AG10803 (cell line): ENCODE data around the gene PLCL1.

Experiments
- DNase-seq: peaks from one replicate; pipeline ENCODE4 v3.0.0; 2010; ENCODE audit warnings: low read depth
- H3K4me3 ChIP-seq: 2 replicates; pipeline ENCODE4 v1.5.1; 2011; ENCODE audit warnings: mild to moderate bottlenecking, low read length, control low read depth
- CTCF ChIP-seq: conservative IDR thresholded peaks from 2 replicates; pipeline ENCODE4 v1.5.1; 2011; ENCODE audit warnings: mild to moderate bottlenecking, low read length, control low read depth, inconsistent platforms

Gene PLCL1

GRCh38 chr2:198000417-198000816 is 196.0 kb downstream of the PLCL1 start:
- no peak for DNase-seq
- H3K4me3 ChIP-seq, result no peak overlapping the region
- no peak for TF ChIP-seq CTCF

GRCh38 chr2:198004173-198004572 is 199.8 kb downstream of the PLCL1 start:
- no peak for TF ChIP-seq CTCF
- peak; percentile 22 for DNase-seq
- H3K4me3 ChIP-seq, result no peak overlapping the region

- H3K4me3 ChIP-seq, result no peak overlapping the region
These were observed 200.8 kb downstream of the PLCL1 start for GRCh38 chr2:198004921-198005829.

GRCh38 chr2:198006733-198007132 is 202.3 kb downstream of the PLCL1 start:
- no peak for DNase-seq
- H3K4me3 ChIP-seq, result no peak overlapping the region
- TF ChIP-seq CTCF, result no peak

More at GRCh38 chr2:198004921-198005829, 200.8 kb downstream of the PLCL1 start:
- DNase-seq, result no peak
- TF ChIP-seq CTCF, result no peak

- no peak overlapping the region for H3K4me3 ChIP-seq
- no peak for DNase-seq
- TF ChIP-seq CTCF, result no peak
These were observed 203.8 kb downstream of the PLCL1 start for GRCh38 chr2:198008230-198008629.

- no peak for TF ChIP-seq CTCF
- no peak overlapping the region for H3K4me3 ChIP-seq
- no peak for DNase-seq
These were observed 207.6 kb downstream of the PLCL1 start for GRCh38 chr2:198012025-198012424.

GRCh38 chr2:198016243-198016642 is 211.8 kb downstream of the PLCL1 start:
- no peak overlapping the region for H3K4me3 ChIP-seq
- DNase-seq, result no peak
- TF ChIP-seq CTCF, result no peak
